ENCODE measurements around the gene SLC35A3.

Gene SLC35A3

DNA sequence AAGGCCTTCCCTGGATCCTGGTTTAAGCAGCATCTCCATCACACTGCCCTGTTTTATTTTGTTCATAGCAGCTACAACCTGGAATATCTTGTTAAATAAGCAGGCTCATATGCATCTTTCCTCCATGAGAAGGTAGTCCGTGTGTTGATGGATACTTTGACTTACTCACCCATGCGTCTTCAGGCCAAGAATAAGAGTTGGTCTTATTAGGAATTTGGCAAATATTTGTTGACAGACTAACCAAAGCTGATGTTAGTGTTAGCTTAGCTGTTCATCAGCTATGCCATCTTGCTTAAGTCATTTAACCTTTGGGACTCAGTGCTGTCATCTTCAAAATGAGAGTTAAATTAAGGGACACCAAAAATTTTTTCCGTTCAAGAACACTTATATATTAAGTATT lies 103.7 kb downstream of the SLC35A3 start:
- H3K4me3 ChIP-seq (replicated peaks in 1 of 2; ENCODE audit: low read depth in 2 of 2, low read length in 2 of 2): no peak overlapping the region
- TF ChIP-seq, protein P1, sequence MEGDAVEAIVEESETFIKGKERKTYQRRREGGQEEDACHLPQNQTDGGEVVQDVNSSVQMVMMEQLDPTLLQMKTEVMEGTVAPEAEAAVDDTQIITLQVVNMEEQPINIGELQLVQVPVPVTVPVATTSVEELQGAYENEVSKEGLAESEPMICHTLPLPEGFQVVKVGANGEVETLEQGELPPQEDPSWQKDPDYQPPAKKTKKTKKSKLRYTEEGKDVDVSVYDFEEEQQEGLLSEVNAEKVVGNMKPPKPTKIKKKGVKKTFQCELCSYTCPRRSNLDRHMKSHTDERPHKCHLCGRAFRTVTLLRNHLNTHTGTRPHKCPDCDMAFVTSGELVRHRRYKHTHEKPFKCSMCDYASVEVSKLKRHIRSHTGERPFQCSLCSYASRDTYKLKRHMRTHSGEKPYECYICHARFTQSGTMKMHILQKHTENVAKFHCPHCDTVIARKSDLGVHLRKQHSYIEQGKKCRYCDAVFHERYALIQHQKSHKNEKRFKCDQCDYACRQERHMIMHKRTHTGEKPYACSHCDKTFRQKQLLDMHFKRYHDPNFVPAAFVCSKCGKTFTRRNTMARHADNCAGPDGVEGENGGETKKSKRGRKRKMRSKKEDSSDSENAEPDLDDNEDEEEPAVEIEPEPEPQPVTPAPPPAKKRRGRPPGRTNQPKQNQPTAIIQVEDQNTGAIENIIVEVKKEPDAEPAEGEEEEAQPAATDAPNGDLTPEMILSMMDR (IDR thresholded peaks at IDR 0.05; ENCODE audit: low read depth, low read length): no peak
- DNase-seq (ENCODE audit: low read depth in 2 of 2): peak in 1 of 2 donors; percentile 56

DNA sequence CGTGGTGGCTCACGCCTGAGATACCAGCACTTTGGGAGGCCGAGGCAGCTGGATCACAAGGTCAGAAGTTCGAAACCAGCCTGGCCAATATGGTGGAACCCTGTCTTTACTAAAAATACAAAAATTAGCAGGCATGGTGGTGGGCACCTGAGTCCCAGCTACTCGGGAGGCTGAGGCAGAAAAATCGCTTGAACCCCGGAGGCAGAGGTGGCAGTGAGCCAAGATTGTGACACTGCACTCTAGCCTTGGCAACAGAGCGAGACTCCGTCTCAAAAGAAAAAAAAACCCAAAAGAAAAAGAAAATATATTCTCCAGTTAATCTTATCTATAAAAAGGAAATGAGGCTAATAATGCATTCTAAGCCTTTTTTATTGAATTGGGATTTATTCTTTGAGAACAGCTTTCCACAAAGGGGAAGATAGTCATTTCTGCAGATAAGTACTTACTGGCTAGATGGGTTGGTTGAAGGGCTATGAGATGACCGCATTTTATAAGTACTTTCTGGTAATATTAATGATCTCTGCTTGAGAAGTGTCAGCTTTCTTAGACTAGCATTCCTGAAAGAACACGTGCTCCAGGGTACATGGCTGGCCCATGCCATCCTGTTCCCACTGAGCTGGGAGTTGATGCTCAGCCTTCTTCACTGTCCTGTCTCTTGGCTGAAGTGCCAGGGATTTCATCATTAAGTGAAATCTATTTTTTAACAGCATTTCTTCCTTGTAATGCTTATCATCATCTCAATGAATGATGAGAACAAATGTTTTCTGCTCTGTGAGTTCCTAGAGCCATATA lies 105.0 kb downstream of the SLC35A3 start:
- peak in 1 of 2 donors; percentile 56 for DNase-seq (ENCODE audit: low read depth in 2 of 2)
- no peak overlapping the region for H3K4me3 ChIP-seq (replicated peaks in 1 of 2; ENCODE audit: low read depth in 2 of 2, low read length in 2 of 2)
- TF ChIP-seq, protein P1 (IDR thresholded peaks at IDR 0.05; ENCODE audit: low read depth, low read length): no peak

DNA sequence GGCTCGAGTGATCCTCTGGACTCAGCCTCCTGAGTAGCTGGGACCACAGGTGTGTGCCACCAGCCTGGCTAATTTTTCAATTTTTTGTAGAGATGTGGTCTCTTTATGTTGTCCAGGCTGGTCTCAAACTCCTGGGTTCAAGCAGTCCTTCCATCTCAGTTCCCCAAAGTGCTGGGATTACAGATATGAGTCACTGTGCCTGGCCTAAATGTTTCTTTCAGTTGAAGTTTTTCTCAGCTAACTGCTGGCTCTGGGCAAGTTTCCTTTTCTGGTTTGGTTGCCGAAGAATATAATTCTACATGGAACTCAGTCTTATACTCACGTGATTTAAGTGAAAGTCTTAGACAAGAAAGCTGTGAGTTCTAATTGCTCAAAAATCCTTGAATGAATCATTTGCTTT lies 106.0 kb downstream of the SLC35A3 start:
- peak; percentile 21 to 25 for DNase-seq (ENCODE audit: low read depth in 2 of 2)
- TF ChIP-seq, protein P1 (IDR thresholded peaks at IDR 0.05; ENCODE audit: low read depth, low read length): no peak
- H3K4me3 ChIP-seq (replicated peaks in 1 of 2; ENCODE audit: low read depth in 2 of 2, low read length in 2 of 2): no peak overlapping the region

DNA sequence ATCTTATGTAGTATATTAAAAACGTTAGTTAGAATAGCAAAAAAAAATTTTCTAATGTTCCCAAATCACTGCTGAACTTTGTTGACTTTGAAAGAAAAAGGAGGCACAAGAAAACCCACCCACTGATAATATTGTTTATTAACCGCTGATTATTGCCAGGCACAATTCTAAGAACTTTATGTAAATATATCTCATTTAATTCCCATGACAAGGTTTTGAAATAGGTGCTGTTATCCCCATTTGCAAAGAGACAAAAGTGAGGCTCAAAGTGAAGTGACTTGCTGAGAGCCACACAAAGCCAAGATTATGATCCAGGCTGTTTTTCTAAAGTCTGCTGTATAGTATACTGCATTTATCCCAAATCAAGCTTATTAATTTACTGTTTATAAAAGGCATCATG lies 106.5 kb downstream of the SLC35A3 start:
- H3K4me3 ChIP-seq (replicated peaks in 1 of 2; ENCODE audit: low read depth in 2 of 2, low read length in 2 of 2): no peak overlapping the region
- TF ChIP-seq, protein P1 (IDR thresholded peaks at IDR 0.05; ENCODE audit: low read depth, low read length): no peak
- DNase-seq (ENCODE audit: low read depth in 2 of 2): no peak

DNA sequence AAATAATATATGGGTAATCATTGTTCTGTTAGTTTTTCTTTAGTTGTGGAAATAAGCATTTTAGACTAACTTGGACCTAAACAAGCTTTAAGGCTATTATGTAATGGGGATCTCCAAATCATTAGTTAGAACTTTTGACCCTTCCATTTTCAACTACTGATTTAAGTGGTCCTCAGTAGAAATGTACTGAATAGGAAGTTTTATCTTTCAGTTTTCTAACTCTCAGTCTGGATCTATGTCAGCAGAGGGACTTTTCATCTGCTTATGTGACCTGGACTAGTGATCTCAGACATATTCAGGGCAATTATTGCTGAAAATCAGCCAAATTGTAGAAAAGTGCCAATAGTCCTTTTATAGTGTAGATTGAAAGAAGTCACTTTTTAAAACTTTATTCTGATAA lies 106.9 kb downstream of the SLC35A3 start:
- DNase-seq (ENCODE audit: low read depth in 2 of 2): no peak
- H3K4me3 ChIP-seq (replicated peaks in 1 of 2; ENCODE audit: low read depth in 2 of 2, low read length in 2 of 2): no peak overlapping the region
- TF ChIP-seq, protein P1 (IDR thresholded peaks at IDR 0.05; ENCODE audit: low read depth, low read length): no peak

DNA sequence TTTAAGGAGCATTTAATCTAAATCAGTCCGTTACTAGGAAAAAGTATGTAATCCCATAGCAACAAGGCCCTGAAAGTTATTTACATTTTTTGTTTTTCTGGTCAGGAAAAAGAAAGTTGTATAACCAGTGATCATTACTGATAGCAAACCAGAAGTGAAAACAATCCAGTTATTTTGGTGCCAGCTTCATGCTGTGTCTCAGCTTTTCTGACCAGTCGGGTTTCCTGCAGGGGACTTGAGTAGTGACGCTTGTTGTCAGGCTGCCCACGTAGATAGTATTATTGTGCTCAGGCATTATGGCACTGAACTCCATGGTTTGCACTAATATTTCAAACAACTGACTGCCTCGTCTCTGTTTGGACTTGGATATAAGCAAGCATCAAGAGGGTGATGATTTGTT lies 107.7 kb downstream of the SLC35A3 start:
- peak in 1 of 2 donors; percentile 59 for DNase-seq (ENCODE audit: low read depth in 2 of 2)
- H3K4me3 ChIP-seq (replicated peaks in 1 of 2; ENCODE audit: low read depth in 2 of 2, low read length in 2 of 2): no peak overlapping the region
- TF ChIP-seq, protein P1 (IDR thresholded peaks at IDR 0.05; ENCODE audit: low read depth, low read length): no peak
